ENCODE results near the gene DPF3.

GRCh38 chr14:72904218-72904617 lies 10.3 kb upstream of the DPF3 start:
- TF ChIP-seq FOXK2 (IDR thresholded peaks at IDR 0.05) (no peak), HDGF (IDR thresholded peaks at IDR 0.05; ENCODE audit: borderline replicate concordance) (no peak), SUZ12 (IDR thresholded peaks at IDR 0.05) (no peak), SP1 (IDR thresholded peaks at IDR 0.05) (no peak), FOXM1 (IDR thresholded peaks at IDR 0.05; ENCODE audit: borderline replicate concordance) (no peak), BHLHE40 (IDR thresholded peaks at IDR 0.05; ENCODE audit: borderline replicate concordance) (no peak), ZNF384 (IDR thresholded peaks at IDR 0.05) (no peak), TARDBP (IDR thresholded peaks at IDR 0.05) (no peak), ELF4 (IDR thresholded peaks at IDR 0.05) (no peak), LEF1 (IDR thresholded peaks at IDR 0.05; ENCODE audit: borderline replicate concordance) (no peak), ARNT (IDR thresholded peaks at IDR 0.05) (no peak)

Data from HEK293T (cell line).